Activated T-helper 1 cell treated with Interleukin-2 at 50 U/mL for 16 hours (primary cell): Measurements from ENCODE around the gene KCNJ1.

Source experiments
- DNase-seq: peaks from one replicate; pipeline ENCODE4 v3.0.0-alpha.2; 2020; ENCODE audit warnings: low read depth

The KCNJ1 gene

DNA sequence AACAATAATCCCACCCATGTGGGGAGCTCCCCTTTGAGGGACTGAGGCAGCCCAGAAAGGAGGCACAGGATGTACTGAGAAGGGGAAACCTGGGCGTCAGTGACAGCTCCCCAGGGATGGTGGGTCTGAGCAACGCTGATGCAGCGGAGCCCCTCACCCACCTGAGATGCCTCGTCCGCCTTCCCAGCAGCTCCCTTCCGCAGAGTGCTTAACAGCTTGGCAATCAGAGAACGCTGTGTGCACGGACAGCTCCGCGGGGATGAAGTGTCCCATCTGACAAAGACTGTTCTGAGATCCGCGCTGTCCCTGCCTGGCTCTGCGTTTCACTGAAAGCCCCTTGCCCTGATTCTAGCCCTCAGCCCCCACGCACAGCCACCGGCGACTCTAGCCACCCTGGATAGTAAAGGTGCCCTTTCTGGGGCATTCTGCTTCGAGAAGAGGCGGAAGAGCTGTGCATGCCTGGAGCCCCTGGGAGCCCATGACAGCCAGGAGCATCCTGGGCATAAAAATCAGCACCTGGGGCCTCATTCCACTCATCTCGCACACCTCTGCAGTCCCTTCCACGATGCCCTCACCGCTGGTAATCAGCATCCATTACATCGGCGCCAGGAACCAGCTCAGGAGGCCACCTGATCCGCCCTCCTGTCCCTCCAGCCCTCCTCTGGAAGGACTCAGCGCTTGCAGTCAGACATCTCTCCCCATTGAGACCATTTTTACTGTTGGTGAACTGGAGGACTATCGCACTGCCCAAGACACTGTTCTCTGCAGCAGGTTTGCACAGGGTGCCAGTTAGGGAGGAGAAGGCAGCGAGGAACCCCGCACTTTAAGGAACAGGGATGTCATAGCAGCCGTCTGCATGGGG is 34.8 kb upstream of the KCNJ1 start:
- no peak for DNase-seq

DNA sequence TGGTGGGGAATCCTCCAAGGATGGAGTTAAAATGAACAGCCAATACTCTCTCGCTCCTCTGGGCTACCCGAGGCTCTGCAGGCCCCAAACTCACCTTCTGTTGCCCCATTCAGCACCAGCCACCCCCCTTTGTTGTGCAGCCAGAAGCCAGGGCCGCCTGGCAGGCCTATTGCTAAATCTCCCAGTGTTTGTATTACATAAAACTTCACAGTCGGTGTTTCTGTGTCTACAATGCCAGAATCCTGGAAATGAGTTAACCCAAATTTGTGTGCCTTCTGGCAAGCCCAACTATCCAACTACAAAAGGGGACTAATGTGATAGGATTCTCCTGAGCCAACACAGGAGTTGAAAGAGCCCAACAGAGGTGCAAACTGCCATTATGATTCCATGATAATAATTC is 33.4 kb upstream of the KCNJ1 start:
- DNase-seq, result no peak

DNA sequence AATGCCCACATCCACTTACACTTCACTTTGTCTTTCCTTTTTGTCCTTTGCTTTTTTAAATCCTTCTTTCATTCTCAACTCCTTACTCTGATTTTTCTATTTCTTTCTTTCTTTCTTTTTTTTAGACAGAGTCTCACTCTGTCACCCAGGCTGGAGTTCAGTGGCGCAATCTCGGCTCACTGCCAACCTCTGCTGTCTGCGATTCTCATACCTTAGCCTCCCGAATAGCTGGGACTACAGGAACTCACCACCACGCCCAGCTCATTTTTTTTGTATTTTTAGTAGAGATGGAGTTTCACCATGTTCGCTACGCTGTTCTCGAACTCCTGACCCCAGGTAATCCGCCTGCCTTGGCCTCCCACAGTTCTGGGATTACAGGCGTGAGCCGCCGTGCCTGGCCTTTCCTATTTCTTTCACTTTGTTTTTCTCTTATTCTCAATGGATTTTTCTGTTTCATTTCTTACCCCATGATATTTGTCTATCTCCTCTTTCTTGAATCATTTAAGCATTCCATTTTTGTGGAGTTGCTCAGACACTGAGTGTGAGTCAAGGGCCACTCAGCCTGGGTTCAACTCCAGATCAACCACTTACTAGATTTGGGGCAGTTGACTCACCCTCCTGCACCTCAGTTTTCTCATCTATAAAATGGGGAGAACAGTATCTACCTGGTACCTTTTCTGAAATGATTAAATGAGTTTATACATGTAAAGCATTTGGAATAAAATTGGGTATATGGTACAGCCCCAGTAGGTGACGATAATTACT is 31.7 kb upstream of the KCNJ1 start:
- DNase-seq, result no peak

DNA sequence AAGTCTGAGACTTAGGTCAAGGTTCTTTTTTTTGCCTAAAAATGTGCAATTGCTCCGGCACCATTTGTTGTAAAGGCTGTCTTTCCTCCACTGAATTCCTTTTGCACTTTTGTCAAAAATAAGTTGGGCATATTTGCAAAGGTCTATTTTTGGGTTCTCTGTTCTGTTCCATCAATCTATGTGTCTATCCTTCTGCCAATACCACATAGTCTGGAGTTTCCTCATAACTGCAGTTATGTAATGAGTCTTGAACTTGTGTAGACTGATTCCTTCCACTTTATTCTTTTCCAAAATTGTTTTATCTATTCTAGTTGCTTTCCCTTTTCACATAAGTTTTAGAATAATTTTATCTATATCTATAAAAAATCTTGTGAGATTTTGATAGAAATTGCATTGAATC is 30.7 kb upstream of the KCNJ1 start:
- DNase-seq, result no peak

DNA sequence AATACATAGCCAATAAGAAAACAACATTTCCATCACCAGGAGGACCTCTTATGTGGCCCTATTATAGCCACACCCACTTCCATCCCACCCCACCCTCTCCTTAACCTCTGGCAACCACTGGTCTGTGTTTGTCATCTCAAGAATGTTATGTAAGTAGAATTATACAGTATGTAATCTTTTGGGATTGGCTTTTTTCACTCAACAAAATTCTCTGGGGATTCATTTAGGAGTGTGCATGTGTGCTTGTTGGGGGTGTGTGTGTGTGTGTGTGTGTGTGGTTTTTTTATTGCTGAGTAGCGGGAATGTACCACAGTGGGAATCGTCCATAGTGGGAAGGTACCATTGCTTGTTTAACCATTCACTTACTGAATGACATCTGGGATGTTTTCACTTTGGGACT is 29.3 kb upstream of the KCNJ1 start:
- DNase-seq, result no peak

DNA sequence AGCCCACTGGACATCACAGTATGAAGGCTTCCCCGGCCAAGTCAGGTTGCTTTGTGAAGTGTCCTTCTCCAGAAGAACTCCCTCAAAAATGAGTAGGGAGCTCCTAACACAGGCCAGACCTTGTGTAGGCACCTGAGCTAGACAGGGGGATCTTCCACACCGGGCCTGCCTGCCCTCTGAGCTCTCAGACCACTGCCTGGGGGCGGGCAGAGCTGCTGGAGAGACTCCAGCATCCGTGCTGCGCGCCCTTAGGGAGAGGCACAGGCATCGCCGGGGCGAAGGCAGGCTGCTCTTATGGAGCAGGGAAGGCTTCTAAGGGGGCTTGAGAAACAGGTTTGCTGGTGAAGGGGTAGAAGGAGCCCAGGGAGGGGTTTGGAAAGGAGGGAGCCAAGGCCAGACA is 28.4 kb upstream of the KCNJ1 start:
- no peak for DNase-seq

DNA sequence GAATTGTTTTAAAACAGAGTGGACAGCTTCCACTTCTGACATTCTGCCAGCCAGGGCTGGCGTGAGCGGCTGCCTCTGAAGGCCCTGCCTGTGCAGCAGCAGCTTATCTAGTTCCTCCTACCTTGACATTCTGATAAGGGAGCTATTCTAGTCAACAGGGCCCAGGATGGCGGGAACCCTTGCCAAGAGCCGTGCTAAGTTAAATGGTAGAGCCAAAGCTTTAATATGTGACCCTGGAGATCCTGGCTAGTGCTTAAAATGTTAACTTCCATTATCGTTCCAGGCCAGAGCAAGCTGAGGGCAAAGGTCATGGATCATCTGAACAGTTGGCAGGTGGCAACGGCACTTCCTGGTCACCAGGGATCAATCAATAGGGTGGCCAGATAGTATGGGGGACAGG is 27.6 kb upstream of the KCNJ1 start:
- DNase-seq, result no peak

DNA sequence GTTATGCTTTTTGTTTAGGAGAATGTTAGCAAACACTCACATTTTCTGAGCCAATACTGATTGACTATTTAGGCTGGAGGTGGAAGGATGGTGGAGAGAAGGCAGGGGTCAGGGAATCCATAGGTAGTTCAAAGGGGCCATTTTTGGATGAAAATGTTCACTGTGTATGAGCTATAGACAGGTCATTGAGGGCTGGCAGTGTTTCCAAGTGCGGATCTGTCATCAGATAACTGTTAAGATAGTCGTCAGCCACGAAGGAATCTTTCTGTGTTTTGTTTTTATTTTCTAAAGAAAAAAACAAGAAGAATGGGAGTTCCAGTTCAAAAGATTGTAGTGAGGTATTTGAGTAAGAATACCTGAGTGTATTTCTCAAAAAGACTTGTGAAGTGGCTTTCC is 27.2 kb upstream of the KCNJ1 start:
- DNase-seq, result no peak

DNA sequence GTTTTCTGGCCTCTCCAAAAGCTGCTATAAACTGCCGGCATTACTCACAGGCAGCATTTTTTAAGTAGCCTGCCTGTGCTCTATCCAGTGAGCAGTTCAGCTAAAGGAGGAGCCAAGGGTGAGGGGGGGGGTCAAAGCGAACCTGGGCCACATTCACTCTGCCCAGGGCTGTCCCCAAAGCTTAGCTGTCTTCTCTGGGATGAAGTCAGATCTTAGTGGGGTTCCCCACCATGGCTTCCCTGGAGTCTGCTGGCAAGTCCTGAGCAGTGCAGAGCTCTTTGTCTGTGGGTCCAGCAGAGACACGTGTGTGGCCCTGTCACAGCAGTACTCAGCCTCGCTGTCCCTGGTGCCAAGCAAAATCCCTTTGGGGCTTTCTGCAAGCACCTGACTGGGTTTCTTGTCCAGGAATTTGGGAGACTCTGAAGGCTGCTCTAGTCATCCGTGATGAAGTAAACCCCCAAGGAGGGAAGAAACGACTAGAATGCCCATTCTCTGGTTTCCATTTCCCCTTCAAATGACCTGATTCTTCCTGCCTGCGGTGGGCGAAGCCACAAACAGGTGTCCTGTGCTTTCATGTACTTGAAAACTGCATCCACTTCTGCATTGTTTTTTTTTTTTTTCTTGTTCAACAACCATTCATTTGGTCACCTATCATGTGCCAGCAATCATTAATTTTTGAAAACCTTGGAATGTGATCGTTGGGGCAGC is 26.6 kb upstream of the KCNJ1 start:
- no peak for DNase-seq

DNA sequence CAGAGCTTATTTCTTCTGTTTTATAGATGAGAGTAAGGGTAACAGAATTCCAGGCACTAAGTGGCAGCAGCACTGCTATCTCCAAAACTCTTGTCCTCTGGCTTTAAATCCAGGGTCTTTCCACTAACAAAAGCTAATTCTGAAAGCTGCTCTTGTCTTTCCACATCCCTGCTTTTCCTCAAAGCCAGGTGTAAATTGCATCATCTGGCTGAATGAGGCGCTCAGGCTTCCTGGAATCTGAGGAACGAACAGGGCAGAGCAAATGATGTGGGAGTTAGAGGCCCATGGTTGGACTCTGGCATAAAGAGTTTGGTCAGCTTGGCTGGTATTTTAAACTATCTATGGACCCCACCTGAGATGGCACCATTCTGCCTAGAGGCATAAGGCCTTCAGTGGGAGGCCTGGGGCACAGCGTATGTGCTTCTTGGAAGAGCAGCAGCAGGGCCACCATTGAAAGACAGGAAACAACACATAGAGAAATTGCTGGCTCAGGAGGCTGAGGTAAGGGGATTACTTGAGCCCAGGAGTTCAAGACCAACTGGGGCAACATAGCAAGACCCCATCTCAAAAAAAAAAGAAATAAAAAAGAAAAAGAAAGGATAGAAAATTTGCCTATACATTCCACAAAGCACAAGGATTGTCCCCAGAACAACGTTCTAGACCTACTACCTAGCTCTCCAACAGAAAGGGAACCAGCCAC is 25.9 kb upstream of the KCNJ1 start:
- DNase-seq, result no peak

DNA sequence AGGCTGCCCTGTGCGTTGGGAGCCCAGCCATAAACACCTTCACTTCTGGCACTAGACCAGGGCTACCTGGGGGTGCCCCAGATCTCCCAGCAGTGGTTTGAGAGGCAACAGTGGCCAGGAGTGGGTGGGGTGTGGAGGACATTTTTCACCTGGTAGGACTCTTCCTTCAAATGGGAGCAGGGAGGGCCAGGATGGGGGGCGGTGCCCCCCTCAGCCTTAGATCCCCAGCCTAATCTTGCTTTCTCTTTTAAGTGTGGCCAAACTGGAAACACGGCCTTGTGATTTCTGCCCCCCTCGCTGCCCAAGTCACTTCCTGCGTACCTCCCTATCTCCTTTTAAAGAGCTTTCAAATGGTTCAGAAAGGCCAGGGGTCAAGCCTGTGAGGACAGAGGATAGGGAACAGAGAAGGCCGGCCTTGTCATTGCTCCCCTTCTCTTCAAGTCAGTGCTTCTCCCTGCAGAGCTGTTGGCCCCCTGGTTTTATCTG is 24.9 kb upstream of the KCNJ1 start:
- DNase-seq, result no peak

DNA sequence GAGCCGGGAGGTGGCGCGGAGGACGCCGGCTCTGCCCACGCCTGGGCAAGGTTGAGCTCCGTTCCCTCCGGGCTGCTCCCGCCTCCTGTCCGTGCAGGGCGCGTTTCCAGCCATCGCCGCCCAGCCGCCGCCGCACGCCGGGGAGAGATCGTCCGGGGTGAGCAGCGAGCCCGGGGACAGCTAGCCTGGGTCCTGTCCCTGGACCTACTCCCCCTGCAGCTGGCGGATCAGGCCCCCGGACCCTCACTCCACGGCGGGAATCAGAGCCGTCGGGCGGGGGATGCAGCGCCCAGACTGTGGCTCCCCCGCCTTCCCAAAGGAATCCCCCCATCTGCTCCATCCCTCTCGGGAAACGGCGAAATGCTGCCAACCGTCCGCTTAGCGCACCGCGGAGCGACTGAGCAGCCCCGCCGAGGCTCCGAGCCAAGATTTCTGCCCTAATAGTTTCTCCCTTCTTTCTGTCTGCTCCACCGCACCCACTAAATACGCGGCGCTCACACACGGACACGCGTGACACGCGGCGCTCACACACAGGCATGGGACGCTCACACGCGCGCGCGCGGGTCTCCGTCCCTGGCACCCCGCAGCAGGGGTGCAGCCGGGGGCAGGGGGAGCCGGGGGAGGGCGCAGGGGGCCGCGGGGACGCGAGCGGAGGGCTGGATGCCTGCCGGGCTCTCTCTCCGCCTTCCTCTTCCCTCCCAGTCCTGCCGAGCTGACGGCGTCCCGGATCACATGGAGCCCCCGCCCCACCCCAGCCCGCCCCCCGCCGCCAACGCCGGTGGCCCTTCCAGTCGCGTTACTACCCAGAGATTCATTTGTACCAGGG is 23.7 kb upstream of the KCNJ1 start, which contains the start of gene KCNJ5:
Gene KCNJ5 (plus strand): TSS at position 814 of the 826 bp plus-strand sequence. CDS start 19,918 bp downstream, outside the sequence.
- DNase-seq, result no peak

DNA sequence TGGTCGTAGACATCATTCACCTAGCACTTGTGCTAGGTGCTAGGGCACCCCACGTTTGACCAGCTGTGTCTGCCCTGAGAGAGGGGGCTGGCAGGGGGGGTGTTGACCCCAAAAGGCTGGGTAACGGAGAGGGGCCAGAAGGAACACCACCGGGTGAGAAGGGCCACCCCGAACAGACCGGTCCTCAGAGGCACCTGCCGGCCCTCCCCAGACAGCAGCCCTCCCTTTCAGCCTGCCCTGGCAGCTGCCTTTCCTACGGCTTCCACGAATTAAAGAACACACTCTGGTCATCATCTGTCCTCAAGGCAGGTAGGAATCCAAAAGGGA is 23.1 kb upstream of the KCNJ1 start:
- DNase-seq, result no peak

DNA sequence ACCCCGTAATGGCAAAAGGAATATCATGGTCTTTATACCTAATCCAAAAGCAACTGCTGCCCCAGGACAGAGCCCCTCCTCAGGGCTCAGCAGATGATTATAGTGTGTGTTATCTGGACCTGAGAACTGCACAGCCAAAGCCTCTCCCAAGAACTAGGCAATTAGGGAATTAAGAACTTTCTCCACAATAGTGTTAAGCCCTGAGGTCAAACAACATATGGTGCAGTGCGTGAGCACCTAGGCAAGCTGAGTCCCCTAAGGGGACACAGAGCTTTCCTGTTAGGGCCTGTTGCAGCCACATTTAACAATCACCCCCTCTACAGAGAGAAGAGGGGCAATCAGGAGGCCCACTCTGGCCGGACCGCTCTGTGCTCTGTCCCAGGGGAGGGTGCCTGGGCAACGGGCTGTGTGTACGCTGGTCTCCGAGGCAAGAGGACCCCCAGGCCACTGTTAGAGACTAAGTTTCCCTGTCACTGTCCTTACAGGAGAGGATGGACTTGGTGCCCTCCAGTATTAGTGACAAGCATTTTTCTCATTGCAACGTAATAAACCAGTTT is 22.6 kb upstream of the KCNJ1 start:
- no peak for DNase-seq

DNA sequence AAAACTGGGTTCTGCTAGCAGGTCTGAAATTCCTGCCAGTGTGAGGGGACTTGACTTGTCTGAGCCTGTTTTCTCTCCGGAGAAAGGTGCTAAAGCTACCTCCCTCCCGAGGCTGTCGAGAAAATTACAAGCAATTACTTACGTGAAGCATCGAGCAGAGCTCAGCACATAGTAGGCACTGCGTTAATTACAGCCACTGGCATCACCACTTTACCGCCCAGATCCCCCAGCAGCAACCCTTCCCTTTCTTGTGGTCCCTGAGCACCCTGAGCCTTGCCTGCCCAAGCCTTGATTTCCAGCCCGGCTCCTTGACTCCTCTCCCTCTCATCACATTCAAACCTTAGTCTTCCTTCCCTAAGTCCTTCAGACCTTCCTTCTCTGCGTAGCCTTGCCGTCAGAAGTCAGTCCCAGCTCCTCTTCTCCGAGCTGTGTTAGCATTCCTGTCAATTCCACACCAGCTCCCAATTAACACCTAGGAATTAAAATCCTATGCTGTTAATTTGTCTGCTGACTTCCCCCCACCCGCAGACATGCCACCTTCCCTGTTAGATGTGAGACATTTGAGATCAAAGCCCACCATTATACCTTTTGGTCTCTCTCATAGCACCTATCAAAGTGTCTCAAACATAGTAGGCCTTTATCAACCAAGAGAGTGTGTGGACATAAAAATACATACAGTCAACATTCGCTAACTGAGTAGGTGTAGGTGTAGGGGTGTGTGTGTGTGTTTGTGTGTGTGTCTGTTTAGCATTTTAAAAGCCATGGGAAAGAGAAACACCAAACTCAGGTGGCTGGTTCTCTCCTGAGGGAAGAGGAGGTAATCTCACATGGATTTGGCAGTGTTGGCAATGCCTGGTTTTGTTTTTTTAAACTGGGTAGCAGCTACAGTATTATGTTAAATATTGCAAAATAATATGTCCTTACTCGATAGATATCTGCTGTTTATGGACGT is 21.2 kb upstream of the KCNJ1 start:
- DNase-seq, result no peak

DNA sequence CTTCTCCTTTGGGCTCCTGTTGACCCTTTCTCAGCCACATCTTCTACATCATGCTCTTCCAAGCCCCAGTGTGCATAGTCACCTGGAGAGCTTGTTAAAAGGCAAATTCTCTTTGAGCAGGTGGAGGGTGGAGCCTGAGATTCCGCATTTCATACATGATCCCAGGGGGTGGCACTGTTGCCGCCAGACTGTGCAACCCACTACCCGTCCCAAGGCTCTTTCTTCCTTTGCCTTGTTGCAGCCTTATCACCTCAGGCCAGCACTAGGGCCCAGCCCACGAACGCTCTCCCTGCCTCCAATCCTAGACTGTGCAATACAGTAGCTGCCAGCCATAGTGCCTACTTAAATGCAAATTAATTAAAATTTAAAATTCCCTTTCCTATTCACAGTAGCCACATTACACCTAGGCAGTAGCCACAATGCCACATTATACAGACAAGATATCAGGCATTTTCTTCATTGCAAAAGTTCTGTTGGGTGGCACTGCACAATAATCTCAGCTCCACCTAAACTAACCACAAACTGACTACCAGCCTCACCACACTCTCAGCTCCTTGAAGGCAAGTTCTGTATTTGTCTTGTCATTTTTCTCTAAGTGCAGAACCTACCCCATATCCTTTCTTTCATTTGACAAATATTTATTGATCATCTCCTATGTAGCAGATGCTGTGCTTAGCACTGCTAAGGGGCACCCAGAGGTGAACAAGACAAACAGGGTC is 19.5 kb upstream of the KCNJ1 start:
- DNase-seq, result no peak

DNA sequence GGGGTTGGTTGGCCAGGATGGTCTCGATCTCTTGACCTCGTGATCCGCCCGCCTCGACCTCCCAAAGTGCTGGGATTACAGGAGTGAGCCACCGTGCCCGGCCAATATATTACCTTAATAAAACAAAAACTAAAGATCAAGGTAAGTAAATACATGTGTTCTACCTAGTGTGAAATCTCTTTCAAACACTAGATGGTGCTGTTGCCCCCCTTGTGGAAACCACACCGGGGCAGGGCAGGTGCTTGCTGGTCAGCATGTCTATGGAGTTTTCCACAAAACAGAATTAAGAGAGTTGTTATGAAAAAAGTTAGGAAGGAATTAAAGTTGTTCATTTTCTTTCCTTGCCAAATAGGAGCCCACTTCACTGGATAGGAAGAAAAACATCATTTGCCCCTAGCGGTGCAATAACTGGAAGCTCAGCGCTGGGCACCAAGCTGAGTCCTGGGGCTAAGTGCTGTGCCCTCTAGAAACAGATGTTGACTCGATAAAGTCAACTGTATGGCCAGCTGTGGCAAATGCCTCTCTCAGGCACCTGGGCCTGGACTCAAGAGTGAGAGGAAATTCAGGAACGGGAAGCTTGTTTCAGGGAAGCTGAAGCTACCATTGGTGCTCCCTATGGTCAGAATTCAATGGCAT is 17.7 kb upstream of the KCNJ1 start:
- peak; percentile 18 for DNase-seq

DNA sequence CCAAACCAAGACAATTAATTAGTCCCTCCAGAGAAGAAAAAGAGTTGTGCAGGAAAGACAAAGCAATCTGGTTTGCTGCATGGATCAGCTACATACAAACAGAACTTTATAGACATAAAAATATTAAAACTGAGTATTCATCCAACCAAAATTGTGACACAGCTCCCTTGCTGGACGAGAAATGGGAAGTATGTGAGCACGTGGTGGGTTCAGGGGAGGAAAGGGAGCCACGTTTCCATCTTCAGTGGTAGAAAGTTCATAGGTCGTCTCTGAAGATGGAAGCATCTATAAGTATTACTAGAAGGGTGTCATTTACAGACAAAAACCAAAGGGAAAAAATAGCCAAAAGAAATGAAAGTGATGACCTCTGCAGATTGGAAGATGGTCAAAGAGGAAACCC is 17.0 kb upstream of the KCNJ1 start:
- DNase-seq, result no peak

DNA sequence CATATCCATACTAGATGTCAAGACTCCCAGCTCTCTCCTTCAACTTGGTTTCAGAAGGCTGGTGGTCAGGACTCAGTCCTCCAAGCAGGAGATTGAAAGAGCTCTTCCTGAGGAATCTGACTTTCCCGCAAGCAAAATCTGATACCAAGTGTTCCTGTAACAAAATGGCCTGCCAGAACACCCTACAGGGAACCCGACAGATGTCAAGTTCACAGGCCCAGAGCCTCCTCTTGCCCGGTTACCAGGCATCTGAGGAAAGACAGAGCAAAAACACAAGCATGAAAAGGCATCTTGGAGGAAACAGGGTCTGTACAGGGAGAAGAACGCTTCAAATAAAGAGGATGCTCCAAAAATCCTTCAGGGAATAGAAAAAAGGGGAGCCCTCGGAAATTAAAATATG is 15.4 kb upstream of the KCNJ1 start:
- no peak for DNase-seq
